GM12892 (cell line): ENCODE measurements around the gene ITIH1.

Experiments used
- POLR2A ChIP-seq: IDR thresholded peaks from 2 replicates; pipeline ENCODE4 v1.6.1; 2011; ENCODE audit warnings: low read depth, low read length, control low read depth
- POLR2AphosphoS5 ChIP-seq: IDR thresholded peaks from 2 replicates; pipeline ENCODE4 v1.6.1; 2011; ENCODE audit warnings: low read depth, low read length, control low read depth
- TAF1 ChIP-seq: IDR thresholded peaks from 2 replicates; pipeline ENCODE4 v1.6.1; 2011; ENCODE audit warnings: low read depth, mild to moderate bottlenecking, control low read depth, low read length, borderline replicate concordance

- no peak for TF ChIP-seq POLR2A
- no peak for TF ChIP-seq POLR2AphosphoS5
- no peak for TF ChIP-seq TAF1
Observed at GRCh38 chr3:52743721-52744120, 33.7 kb upstream of the ITIH1 start.
